ENCODE data around the gene CDK15. TPM values are rescaled to one million over a fixed set of nuclear protein-coding genes. Genes with fewer than 3 reads are reported as not detected.

CDK15 gene
- total RNA-seq, 1 donor from 2014 or later: 3.6 TPM

- H3K27me3 Mint-ChIP-seq (ENCODE audit: low read depth): no peaks in the 10 kb centered on the region
- peaks cover 2% of the 10 kb centered on the region for H3K36me3 Mint-ChIP-seq (ENCODE audit: low read depth)
- H3K4me1 Mint-ChIP-seq (ENCODE audit: low read depth): peaks cover 33% of the 10 kb centered on the region
- no peak overlapping the region for H3K4me3 Mint-ChIP-seq (ENCODE audit: unreplicated experiment)
- TF ChIP-seq CTCF (IDR thresholded peaks at IDR 0.05): no peak
- no peaks in the 10 kb centered on the region for H3K9me3 Mint-ChIP-seq (ENCODE audit: low read depth)
- no peak overlapping the region for H3K27ac Mint-ChIP-seq (ENCODE audit: unreplicated experiment)
- no peak for DNase-seq (ENCODE audit: low spot score)
Measured at GRCh38 chr2:201862843-201863242, 56.5 kb downstream of the CDK15 start.

GRCh38 chr2:201866643-201867473 is 60.5 kb downstream of the CDK15 start:
- DNase-seq (ENCODE audit: low spot score): no peak
- H3K4me1 Mint-ChIP-seq (ENCODE audit: low read depth): peaks cover 12% of the 10 kb centered on the region
- no peaks in the 10 kb centered on the region for H3K27me3 Mint-ChIP-seq (ENCODE audit: low read depth)
- no peak overlapping the region for H3K4me3 Mint-ChIP-seq (ENCODE audit: unreplicated experiment)
- H3K9me3 Mint-ChIP-seq (ENCODE audit: low read depth): no peaks in the 10 kb centered on the region
- peaks cover 2% of the 10 kb centered on the region for H3K36me3 Mint-ChIP-seq (ENCODE audit: low read depth)
- H3K27ac Mint-ChIP-seq (ENCODE audit: unreplicated experiment): no peak overlapping the region
- no peak for TF ChIP-seq CTCF (IDR thresholded peaks at IDR 0.05)

GRCh38 chr2:201871471-201871870 is 65.1 kb downstream of the CDK15 start:
- no peaks in the 10 kb centered on the region for H3K27me3 Mint-ChIP-seq (ENCODE audit: low read depth)

GRCh38 chr2:201872591-201872990 is 66.3 kb downstream of the CDK15 start:
- Mint-ChIP-seq H3K4me3 (ENCODE audit: unreplicated experiment) (no peak overlapping the region), H3K27me3 (ENCODE audit: low read depth) (no peaks in the 10 kb centered on the region), H3K4me1 (ENCODE audit: low read depth) (peaks cover 23% of the 10 kb centered on the region), H3K27ac (ENCODE audit: unreplicated experiment) (no peak overlapping the region), H3K9me3 (ENCODE audit: low read depth) (no peaks in the 10 kb centered on the region), H3K36me3 (ENCODE audit: low read depth) (no peaks in the 10 kb centered on the region)
- no peak for TF ChIP-seq CTCF (IDR thresholded peaks at IDR 0.05)
- no peak for DNase-seq (ENCODE audit: low spot score)

More at GRCh38 chr2:201871471-201871870, 65.1 kb downstream of the CDK15 start:
- no peak for DNase-seq (ENCODE audit: low spot score)
- H3K4me1 Mint-ChIP-seq (ENCODE audit: low read depth): peaks cover 25% of the 10 kb centered on the region
- TF ChIP-seq CTCF (IDR thresholded peaks at IDR 0.05): no peak
- H3K27ac Mint-ChIP-seq (ENCODE audit: unreplicated experiment): no peak overlapping the region
- H3K4me3 Mint-ChIP-seq (ENCODE audit: unreplicated experiment): no peak overlapping the region
- no peaks in the 10 kb centered on the region for H3K36me3 Mint-ChIP-seq (ENCODE audit: low read depth)
- H3K9me3 Mint-ChIP-seq (ENCODE audit: low read depth): no peaks in the 10 kb centered on the region

GRCh38 chr2:201879996-201880395 is 73.7 kb downstream of the CDK15 start:
- peaks cover 43% of the 10 kb centered on the region for H3K4me1 Mint-ChIP-seq (ENCODE audit: low read depth)
- H3K4me3 Mint-ChIP-seq (ENCODE audit: unreplicated experiment): no peak overlapping the region
- H3K27ac Mint-ChIP-seq (ENCODE audit: unreplicated experiment): peak overlapping the region; percentile 18
- H3K27me3 Mint-ChIP-seq (ENCODE audit: low read depth): no peaks in the 10 kb centered on the region
- no peak for DNase-seq (ENCODE audit: low spot score)
- no peak for TF ChIP-seq CTCF (IDR thresholded peaks at IDR 0.05)
- no peaks in the 10 kb centered on the region for H3K9me3 Mint-ChIP-seq (ENCODE audit: low read depth)
- no peaks in the 10 kb centered on the region for H3K36me3 Mint-ChIP-seq (ENCODE audit: low read depth)

Measured in chondrocyte (in vitro differentiated cells).